Lung microvascular endothelial cell (primary cell): ENCODE data around the gene HIVEP2. TPM values are rescaled to one million over a fixed set of nuclear protein-coding genes. Genes with fewer than 3 reads are reported as not detected.

Source experiments
- DNase-seq, 2 donors: peaks; one replicate each; pipeline versions ENCODE4 v3.0.0 to v3.0.0-alpha.2; 2010; ENCODE audit warnings: low read depth in 2 of 2
- total RNA-seq: library from RNA; depleted of rRNA; stranded (reverse); fragments of >200 nt; gene quantifications from 2 replicates; pipeline ENCODE4 v1.2.1, GENCODE V29; 2014

HIVEP2 gene
- total RNA-seq, 1 donor from 2014 or later: 14.3 TPM

GRCh38 chr6:142796571-142796970 lies 148.4 kb downstream of the HIVEP2 start:
- no peak for DNase-seq

DNA sequence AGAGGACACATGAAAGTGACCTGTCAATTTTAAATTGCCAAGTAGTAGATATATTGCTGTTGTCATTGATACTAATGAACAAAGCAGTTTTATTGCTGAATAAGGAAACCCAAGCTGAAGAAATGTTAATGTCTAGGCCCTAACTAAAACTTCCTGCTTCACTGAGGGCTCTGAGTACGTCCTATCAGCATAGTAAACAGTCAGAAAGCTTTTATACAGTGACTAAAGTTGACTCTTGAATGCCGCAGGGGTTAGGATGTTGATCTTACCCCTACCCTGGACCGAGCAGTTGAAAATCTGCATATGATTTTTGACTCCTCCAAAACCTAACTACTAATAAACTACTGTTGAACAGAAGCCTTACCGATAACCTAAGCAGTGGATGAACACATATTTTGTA lies 149.0 kb downstream of the HIVEP2 start:
- no peak for DNase-seq

GRCh38 chr6:142794424-142794823 lies 150.6 kb downstream of the HIVEP2 start:
- no peak for DNase-seq

DNA sequence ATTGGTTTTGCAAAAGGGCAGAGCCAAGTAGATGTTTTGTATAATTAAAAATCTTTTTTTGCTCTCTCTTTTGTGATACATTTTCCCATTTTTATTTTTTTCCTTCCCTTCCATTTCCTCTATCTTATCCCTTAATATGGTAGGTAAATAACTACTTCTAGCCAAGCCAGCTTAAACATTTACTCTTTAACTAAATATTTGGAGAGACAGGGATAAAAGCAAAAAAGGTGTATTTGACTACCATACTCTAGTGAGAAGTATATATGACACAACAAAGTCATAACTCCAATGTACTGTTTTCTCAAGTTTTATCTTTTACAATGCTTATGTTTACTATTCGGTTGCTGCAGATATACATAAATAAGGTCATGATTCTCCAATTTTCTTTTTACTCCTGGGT lies 154.7 kb downstream of the HIVEP2 start:
- DNase-seq: no peak

GRCh38 chr6:142787422-142787821 lies 157.6 kb downstream of the HIVEP2 start:
- no peak for DNase-seq

GRCh38 chr6:142786476-142786875 lies 158.5 kb downstream of the HIVEP2 start:
- no peak for DNase-seq

- no peak for DNase-seq
These were observed 160.6 kb downstream of the HIVEP2 start for GRCh38 chr6:142784344-142784743.

- DNase-seq: no peak
These were observed 161.5 kb downstream of the HIVEP2 start for GRCh38 chr6:142783499-142783898.

- DNase-seq: peak in 1 of 2 donors; percentile 22
These were observed 163.8 kb downstream of the HIVEP2 start for GRCh38 chr6:142781129-142781528.

- no peak for DNase-seq
These were observed 170.9 kb downstream of the HIVEP2 start for GRCh38 chr6:142773859-142774648.

- DNase-seq: no peak
These were observed 171.7 kb downstream of the HIVEP2 start for GRCh38 chr6:142773324-142773723.

GRCh38 chr6:142771162-142771561 lies 173.8 kb downstream of the HIVEP2 start:
- DNase-seq: no peak

- DNase-seq: no peak
These were observed 179.7 kb downstream of the HIVEP2 start for GRCh38 chr6:142765306-142765705.

DNA sequence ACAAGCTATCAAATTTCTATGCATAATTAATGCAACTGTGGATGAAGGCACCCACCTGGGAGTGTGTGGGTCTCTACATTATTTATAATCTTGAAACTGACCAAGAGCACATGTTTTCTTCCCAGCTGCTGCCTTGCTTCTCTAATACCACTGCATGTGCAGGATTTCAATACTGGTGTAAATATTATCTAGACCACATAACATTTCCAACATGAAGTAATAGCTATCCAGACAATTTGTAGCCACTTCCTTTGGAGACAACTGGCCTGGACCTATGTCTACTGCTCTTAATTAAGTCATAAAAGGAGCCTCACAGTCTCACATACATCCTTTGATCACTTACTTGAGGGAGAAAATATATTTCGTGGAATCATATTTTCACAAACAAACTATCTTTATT lies 180.7 kb downstream of the HIVEP2 start:
- DNase-seq: peak in 1 of 2 donors; percentile 13

- peak in 1 of 2 donors; percentile 73 for DNase-seq
These were observed 181.8 kb downstream of the HIVEP2 start for GRCh38 chr6:142763205-142763604.

GRCh38 chr6:142761756-142762155 lies 183.2 kb downstream of the HIVEP2 start:
- DNase-seq: no peak

DNA sequence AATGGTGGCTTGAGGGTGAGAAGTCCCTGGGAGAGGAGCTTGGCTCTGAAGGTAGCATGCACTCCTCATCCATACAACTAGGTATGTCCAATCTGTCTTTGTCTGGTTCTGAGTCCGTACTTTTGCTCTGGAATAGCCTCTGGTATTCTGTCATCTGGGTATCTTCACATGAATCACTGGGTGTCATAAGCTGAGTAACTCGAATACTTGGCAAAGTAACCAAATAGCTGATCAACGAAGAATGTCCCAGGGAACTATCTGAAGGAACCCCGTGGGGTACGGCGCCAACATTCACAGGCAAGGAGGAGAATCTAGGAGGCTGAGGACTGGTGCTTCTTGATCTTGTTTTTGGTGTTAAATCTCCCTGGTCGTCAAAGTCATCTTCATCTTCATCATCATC lies 184.8 kb downstream of the HIVEP2 start:
- DNase-seq: no peak

GRCh38 chr6:142758629-142759025 lies 186.3 kb downstream of the HIVEP2 start:
- no peak for DNase-seq

GRCh38 chr6:142757852-142758628 lies 186.9 kb downstream of the HIVEP2 start:
- DNase-seq: no peak

DNA sequence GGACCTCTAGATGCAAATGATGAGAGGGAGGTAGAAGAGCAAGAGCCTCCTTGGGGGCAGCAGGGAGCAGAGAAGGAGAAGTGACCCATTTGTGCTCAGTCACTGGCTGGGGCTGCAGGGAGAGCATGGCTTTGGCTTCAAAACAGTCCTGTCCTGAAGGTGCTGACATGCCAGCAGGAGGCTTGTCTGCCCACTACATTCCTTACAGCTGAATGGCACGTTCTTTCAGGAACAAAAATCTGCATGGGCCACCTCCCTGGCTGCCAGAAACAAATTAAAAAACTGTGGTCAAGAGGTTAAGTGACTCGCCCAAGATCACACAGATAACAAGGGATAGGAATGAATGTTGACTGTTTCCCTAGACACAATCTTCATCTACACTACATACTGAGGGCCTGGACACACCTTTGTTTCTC lies 188.8 kb downstream of the HIVEP2 start:
- no peak for DNase-seq

DNA sequence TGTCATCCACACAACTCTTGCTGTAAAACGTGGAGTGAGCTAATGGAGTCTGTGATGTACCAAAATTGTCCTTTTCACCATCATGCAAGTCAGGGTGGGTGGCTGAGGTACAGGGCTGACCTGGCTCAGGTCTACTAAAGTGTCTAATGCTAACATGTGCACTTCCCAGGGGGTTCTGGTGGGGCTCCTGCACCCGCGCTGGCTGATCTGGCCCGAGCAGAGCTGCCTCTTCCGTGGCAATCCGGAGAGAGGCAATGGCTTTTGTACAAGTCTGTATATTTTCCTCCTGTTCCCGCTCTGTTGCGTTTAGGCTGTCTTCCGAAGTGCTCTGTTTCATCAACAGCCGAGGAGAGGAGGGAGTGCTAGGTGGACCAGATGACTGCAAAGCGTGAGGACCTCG lies 191.8 kb downstream of the HIVEP2 start:
- no peak for DNase-seq

- DNase-seq: no peak
These were observed 192.6 kb downstream of the HIVEP2 start for GRCh38 chr6:142752348-142752747.

- DNase-seq: no peak
These were observed 193.5 kb downstream of the HIVEP2 start for GRCh38 chr6:142751452-142751851.
